Nephron progenitor cell (in vitro differentiated cells): Measurements from ENCODE around the gene KCNQ1.

Experiments used
- DNase-seq: peaks from one replicate; pipeline ENCODE4 v3.0.0; 2021
- H3K27ac Mint-ChIP-seq: 2 replicates; pipeline ENCODE4 v1.8.0; 2021; ENCODE audit warnings: mild to moderate bottlenecking, moderate library complexity, mixed read lengths
- H3K27me3 Mint-ChIP-seq: 2 replicates; pipeline ENCODE4 v1.8.0; 2021; ENCODE audit warnings: mild to moderate bottlenecking, low read depth, mixed read lengths; ENCODE audit not compliant: poor library complexity
- H3K36me3 Mint-ChIP-seq: 2 replicates; pipeline ENCODE4 v1.8.0; 2021; ENCODE audit warnings: low read depth, mixed read lengths
- H3K4me1 Mint-ChIP-seq: 2 replicates; pipeline ENCODE4 v1.8.0; 2021; ENCODE audit warnings: mixed read lengths
- H3K4me3 Mint-ChIP-seq: 2 replicates; pipeline ENCODE4 v1.8.0; 2021; ENCODE audit warnings: mild to moderate bottlenecking, moderate library complexity, mixed read lengths
- H3K9me3 Mint-ChIP-seq: 2 replicates; pipeline ENCODE4 v1.8.0; 2021; ENCODE audit warnings: mild to moderate bottlenecking, moderate library complexity, mixed read lengths
- TF ChIP-seq, protein P1 (sequence below): fragments of 200-600 bp; sonication (generic); IDR thresholded peaks from 2 replicates; pipeline ENCODE4 v1.5.0; 2021; ENCODE audit warnings: antibody characterized with exemption

Gene KCNQ1

DNA sequence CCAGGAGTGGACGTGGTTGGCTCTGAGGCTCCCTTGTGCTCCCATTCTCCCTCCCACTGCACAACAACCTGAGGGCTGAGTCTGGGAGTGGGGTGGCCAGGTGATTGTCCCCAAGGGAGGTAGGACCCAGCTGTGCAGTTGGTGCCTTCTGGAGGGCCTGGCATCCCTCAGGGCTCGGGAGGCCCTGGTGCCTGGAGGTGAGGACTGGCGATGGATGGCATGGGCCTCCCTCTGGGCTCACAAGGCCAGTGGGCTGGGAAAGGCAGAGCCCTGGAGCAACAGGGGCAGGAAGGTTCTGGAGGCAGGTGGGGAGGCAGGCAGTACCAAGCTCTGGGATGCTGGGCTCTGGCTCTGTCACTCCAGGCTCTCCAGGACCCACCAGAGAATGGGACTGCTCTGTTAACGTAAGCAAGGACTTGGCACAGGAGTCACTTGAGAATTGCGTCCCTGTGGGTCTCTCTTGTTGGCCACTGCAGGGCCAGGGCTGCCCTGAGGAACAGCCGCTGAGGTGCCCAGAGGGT lies 140.8 kb downstream of the KCNQ1 start:
- Mint-ChIP-seq H3K4me3 (no peak overlapping the region), H3K4me1 (peaks cover 35% of the 10 kb centered on the region), H3K27me3 (peaks cover 14% of the 10 kb centered on the region), H3K9me3 (no peaks in the 10 kb centered on the region), H3K27ac (no peak overlapping the region), H3K36me3 (no peaks in the 10 kb centered on the region)
- no peak for DNase-seq
- TF ChIP-seq, protein P1, sequence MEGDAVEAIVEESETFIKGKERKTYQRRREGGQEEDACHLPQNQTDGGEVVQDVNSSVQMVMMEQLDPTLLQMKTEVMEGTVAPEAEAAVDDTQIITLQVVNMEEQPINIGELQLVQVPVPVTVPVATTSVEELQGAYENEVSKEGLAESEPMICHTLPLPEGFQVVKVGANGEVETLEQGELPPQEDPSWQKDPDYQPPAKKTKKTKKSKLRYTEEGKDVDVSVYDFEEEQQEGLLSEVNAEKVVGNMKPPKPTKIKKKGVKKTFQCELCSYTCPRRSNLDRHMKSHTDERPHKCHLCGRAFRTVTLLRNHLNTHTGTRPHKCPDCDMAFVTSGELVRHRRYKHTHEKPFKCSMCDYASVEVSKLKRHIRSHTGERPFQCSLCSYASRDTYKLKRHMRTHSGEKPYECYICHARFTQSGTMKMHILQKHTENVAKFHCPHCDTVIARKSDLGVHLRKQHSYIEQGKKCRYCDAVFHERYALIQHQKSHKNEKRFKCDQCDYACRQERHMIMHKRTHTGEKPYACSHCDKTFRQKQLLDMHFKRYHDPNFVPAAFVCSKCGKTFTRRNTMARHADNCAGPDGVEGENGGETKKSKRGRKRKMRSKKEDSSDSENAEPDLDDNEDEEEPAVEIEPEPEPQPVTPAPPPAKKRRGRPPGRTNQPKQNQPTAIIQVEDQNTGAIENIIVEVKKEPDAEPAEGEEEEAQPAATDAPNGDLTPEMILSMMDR = no peak

DNA sequence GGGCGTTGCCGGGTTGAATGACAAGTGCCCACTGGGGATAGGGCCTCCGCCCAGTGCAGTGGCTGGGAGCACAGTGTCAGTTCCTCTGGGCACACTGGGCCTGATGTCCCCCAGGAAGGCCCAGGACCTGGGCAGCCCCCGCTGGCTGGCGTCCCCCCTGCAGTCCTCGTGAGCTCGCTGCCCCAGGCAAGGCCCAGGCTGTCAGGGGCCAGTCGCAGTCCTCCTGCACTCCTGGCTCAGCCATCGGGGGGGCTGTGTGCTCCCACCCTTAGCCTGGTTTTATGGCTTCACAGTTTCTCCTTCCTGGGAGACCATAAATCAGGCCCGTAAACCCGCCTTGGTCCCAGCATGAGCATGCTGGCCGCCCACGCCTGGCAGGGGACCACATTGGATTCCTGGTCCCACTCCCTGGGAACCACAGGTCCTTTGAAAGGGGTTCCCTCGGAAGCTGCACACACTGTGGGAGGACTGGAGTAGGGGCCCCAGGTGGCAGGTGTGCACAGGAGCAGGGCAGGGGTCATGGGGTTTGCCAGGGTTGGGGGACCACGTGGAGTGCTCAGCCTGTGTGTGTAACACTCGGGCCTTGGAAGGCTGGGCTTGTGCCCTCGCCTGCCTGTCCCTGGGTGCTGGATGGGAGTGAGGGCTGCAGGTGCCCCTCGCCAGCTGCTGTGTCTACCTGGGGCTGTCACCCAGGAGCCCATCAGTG lies 141.4 kb downstream of the KCNQ1 start:
- Mint-ChIP-seq H3K27me3 (peaks cover 15% of the 10 kb centered on the region), H3K27ac (no peak overlapping the region), H3K9me3 (no peaks in the 10 kb centered on the region), H3K36me3 (no peaks in the 10 kb centered on the region), H3K4me3 (no peak overlapping the region), H3K4me1 (peaks cover 38% of the 10 kb centered on the region)
- TF ChIP-seq, protein P1 = no peak
- DNase-seq = peak; percentile 81

DNA sequence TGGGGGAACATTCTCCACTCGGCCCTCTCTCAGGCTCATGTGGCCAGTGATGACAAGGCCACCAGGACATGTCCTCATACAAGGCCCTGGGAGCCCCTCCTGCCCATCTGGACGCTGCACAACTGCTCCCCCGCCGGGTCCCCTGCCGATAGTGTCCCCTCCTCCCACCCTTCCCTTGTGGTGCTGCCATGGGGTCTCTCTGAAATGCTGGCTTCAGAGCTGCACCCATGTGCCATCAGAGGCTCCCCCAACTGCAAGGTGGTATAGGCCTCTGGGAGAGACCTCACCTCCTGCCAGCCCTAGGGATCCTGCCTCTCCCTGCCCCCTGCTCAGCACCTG lies 142.0 kb downstream of the KCNQ1 start:
- no peaks in the 10 kb centered on the region for H3K36me3 Mint-ChIP-seq
- H3K4me3 Mint-ChIP-seq = no peak overlapping the region
- no peak overlapping the region for H3K27ac Mint-ChIP-seq
- H3K9me3 Mint-ChIP-seq = no peaks in the 10 kb centered on the region
- peaks cover 38% of the 10 kb centered on the region for H3K4me1 Mint-ChIP-seq
- TF ChIP-seq, protein P1 = no peak
- peaks cover 15% of the 10 kb centered on the region for H3K27me3 Mint-ChIP-seq
- peak; percentile 14 for DNase-seq

DNA sequence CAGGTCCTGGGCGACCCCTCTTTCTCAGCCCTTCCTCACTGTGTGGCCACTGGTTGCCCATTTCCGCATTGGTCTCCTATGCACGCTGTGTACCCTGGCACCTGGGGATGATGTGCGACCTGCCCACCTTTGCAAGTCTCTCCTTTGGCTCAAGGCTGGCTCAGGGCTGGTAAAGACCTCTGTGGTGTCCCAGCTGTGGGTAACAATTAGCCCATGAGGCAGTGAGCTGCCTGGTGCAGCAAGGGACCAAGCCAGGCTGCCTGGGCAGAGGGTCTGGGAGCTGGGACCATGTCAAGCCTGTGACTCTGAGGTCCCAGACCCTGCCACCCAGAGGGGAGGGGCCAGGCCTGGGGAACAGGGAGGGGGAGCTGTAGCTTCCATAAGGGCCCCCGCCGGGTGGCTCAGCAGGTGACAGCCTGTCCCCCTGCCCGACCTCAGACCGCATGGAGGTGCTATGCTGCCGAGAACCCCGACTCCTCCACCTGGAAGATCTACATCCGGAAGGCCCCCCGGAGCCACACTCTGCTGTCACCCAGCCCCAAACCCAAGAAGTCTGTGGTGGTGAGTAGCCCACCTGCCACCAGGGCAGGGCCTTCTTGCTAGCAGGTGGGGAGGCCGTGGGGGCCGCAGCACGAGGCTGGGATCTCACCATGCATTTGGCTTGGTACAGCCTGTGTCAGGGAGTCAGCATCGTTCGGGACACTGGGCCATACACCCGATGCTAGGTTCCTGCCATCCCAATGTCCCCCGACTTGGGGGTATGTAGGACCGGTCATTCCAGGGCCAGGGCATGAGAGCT lies 142.5 kb downstream of the KCNQ1 start:
- Mint-ChIP-seq H3K9me3 (peaks cover 3% of the 10 kb centered on the region), H3K27me3 (peaks cover 18% of the 10 kb centered on the region), H3K27ac (peak overlapping the region; percentile 39), H3K4me1 (peaks cover 38% of the 10 kb centered on the region), H3K4me3 (no peak overlapping the region), H3K36me3 (no peaks in the 10 kb centered on the region)
- DNase-seq = no peak
- TF ChIP-seq, protein P1 = no peak

DNA sequence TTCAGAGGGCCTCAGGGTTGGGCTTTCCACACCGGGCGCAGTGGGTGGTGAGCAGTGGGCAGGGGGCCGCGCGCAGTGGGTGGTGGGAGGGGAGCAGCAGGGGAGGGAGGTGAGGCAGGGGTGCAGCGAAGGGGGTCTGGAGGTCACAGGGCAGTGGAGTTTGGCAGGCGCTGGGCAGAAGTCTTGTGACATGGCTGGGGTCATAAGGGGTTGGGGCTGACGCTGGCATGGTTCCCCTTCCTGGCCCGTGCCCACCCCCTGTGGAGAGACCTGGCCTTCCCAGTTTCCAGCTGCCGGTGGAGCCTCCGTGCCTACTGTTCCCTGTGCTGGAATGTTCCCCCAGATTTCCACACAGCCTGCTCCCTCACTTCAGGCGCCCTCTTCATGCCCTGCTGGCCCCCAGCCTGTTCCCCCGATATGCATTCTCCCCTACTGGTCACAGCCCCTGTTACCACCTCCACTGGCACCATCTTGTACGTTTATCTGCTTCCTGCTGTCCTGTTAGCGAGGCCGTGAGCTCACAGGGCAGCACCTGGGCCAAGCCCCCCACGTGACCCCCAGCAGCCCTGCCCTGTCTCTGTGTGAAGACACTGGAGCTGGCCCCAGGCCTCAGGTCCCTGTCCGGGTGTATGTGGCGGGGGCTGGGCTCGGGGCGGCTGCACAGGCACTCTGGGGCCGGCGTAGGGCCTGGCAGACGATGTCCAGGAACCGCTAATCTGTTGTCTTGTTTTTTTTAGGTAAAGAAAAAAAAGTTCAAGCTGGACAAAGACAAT lies 143.4 kb downstream of the KCNQ1 start:
- peaks cover 4% of the 10 kb centered on the region for H3K9me3 Mint-ChIP-seq
- H3K4me3 Mint-ChIP-seq = no peak overlapping the region
- TF ChIP-seq, protein P1 = no peak
- peaks cover 33% of the 10 kb centered on the region for H3K4me1 Mint-ChIP-seq
- no peaks in the 10 kb centered on the region for H3K36me3 Mint-ChIP-seq
- H3K27ac Mint-ChIP-seq = peak overlapping the region; percentile 39
- DNase-seq = no peak
- H3K27me3 Mint-ChIP-seq = peaks cover 19% of the 10 kb centered on the region
